A549 (cell line): ENCODE measurements around the gene MAOB. TPM values are rescaled to one million over a fixed set of nuclear protein-coding genes. Genes with fewer than 3 reads are reported as not detected.

Experiments
- ATAC-seq, 2 experiments: fragments of 200-7000 bp in 1 of 2; fragments of >200 bp in 1 of 2; cut with Nextera tagmentation in 1 of 2; cut with Tn5 transposase in 1 of 2; 3 replicates each; pipeline versions ENCODE4 v1.8.0 to v1.9.1; 2018 to 2020; ENCODE audit warnings: mild to moderate bottlenecking in 1 of 2, moderate library complexity in 1 of 2
- CTCF ChIA-PET: fragments of 300-600 bp; sonication (Branson Sonifier 250); formaldehyde crosslinking; extraction: SDS; loops from one replicate; lab custom pipeline; 2021; ENCODE audit warnings: antibody characterized with exemption, inconsistent platforms; lab: Yijun Ruan, JAX
- POLR2A ChIA-PET: fragments of 350-600 bp; formaldehyde crosslinking; extraction: SDS; loops from one replicate; lab custom pipeline; 2021; ENCODE audit warnings: antibody characterized with exemption, inconsistent platforms; lab: Yijun Ruan, JAX
- DNase-seq, 2 experiments: peaks; one replicate each; pipeline versions ENCODE4 v3.0.0 to v3.0.0-alpha.2; 2011 to 2016; ENCODE audit warnings: low read depth in 1 of 2, low spot score in 1 of 2
- FAIRE-seq: peaks from 2 replicates; lab custom pipeline; 2011; peaks lifted over from hg19 to GRCh38; lab: Jason Lieb, UNC
- H3K27ac ChIP-seq, 2 experiments: fragments of >200 bp; sonication (Bioruptor Twin); formaldehyde crosslinking; 3 replicates each; pipeline ENCODE4 v1.5.1; 2016 to 2017
- H3K4me1 ChIP-seq: fragments of >200 bp; sonication (Bioruptor Twin); formaldehyde crosslinking; 3 replicates; pipeline ENCODE4 v1.6.1; 2016
- H3K4me2 ChIP-seq: fragments of >200 bp; sonication (Bioruptor Twin); formaldehyde crosslinking; 3 replicates; pipeline ENCODE4 v1.6.1; 2016
- H3K4me3 ChIP-seq: fragments of >200 bp; sonication (Bioruptor Twin); formaldehyde crosslinking; 3 replicates; pipeline ENCODE4 v1.5.1; 2016
- H3K9me3 ChIP-seq: fragments of >200 bp; sonication (Bioruptor Twin); formaldehyde crosslinking; 3 replicates; pipeline ENCODE4 v1.6.1; 2016
- BHLHE40 ChIP-seq: IDR thresholded peaks from 2 replicates; pipeline ENCODE4 v1.6.1; 2012; ENCODE audit warnings: low read depth, low read length, inconsistent platforms
- CBX8 ChIP-seq: fragments of 200-600 bp; sonication (generic); IDR thresholded peaks from 2 replicates; pipeline ENCODE4 v1.6.1; 2016
- GATA3 ChIP-seq: IDR thresholded peaks from 2 replicates; pipeline ENCODE4 v1.6.1; 2012; ENCODE audit warnings: borderline replicate concordance
- HOXB5 ChIP-seq: fragments of 250-450 bp; sonication (Bioruptor Pico); IDR thresholded peaks from 2 replicates; pipeline ENCODE4 v1.5.0; 2020; ENCODE audit warnings: mild to moderate bottlenecking, moderate library complexity
- MAFK ChIP-seq: fragments of 450-650 bp; IDR thresholded peaks from 2 replicates; pipeline ENCODE4 v1.6.1; 2014; ENCODE audit not compliant: partially characterized antibody
- NFE2L2 ChIP-seq: fragments of 150-350 bp; conservative IDR thresholded peaks from 2 replicates; pipeline ENCODE4 v1.6.1; 2014; ENCODE audit warnings: low read length
- NPAS2 ChIP-seq: fragments of 250-450 bp; sonication (Bioruptor Pico); IDR thresholded peaks from 2 replicates; pipeline ENCODE4 v1.8.0; 2022; ENCODE audit warnings: mild to moderate bottlenecking, moderate library complexity, borderline replicate concordance
- PHF8 ChIP-seq: fragments of 200-600 bp; sonication (generic); IDR thresholded peaks from 2 replicates; pipeline ENCODE4 v1.6.1; 2016; ENCODE audit warnings: low read depth, mild to moderate bottlenecking, antibody characterized with exemption, moderate library complexity, borderline replicate concordance
- POLR2A ChIP-seq: IDR thresholded peaks from 2 replicates; pipeline ENCODE4 v1.6.1; 2012; ENCODE audit warnings: mild to moderate bottlenecking, low read length
- SMC3 ChIP-seq: fragments of >200 bp; sonication (Bioruptor Twin); formaldehyde crosslinking; IDR thresholded peaks from 3 replicates; pipeline ENCODE4 v1.6.1; 2018; ENCODE audit warnings: inconsistent platforms
- SREBF2 ChIP-seq: fragments of 450-650 bp; IDR thresholded peaks from 2 replicates; pipeline ENCODE4 v1.6.1; 2014; ENCODE audit warnings: mild to moderate bottlenecking, moderate library complexity
- ZC3H11A ChIP-seq: fragments of 450-650 bp; IDR thresholded peaks from 2 replicates; pipeline ENCODE4 v1.6.1; 2014; ENCODE audit warnings: antibody characterized with exemption, mild to moderate bottlenecking
- ZNF302 ChIP-seq: fragments of 250-450 bp; sonication (Bioruptor Pico); IDR thresholded peaks from 2 replicates; pipeline ENCODE4 v1.9.0; 2021; ENCODE audit warnings: inconsistent platforms, mild to moderate bottlenecking, moderate library complexity
- WGBS: methylation state at CpG from one replicate; pipeline ENCODE4 v1.1.6; 2017; ENCODE audit errors: missing lambda C conversion rate; 5-methylcytosine and 5-hydroxymethylcytosine counted together
- polyA plus RNA-seq, 4 experiments: library from polyadenylated mRNA; depleted of rRNA in 3 of 4; stranded (reverse); fragments of >200 nt; fragmentation: RNase III in 1 of 4; extraction: RNeasy Plus Mini Kit Qiagen cat#74134 plus additional on column Dnase treatment in 1 of 4; gene quantifications; 2 replicates in 3 of 4; 3 replicates in 1 of 4; pipeline ENCODE4 v1.2.3, GENCODE V29; 2011 to 2017
- TF ChIP-seq, protein P1 (sequence below): IDR thresholded peaks from 2 replicates; pipeline ENCODE4 v1.6.1; 2012; ENCODE audit warnings: low read depth, borderline replicate concordance
- TF ChIP-seq, protein P2 (sequence below): IDR thresholded peaks from 2 replicates; pipeline ENCODE4 v1.6.1; 2012

The MAOB gene
- polyA plus RNA-seq, 2 of the 4 experiments (the other 2 are of a cell fraction): 0.05 to 0.35 TPM

DNA sequence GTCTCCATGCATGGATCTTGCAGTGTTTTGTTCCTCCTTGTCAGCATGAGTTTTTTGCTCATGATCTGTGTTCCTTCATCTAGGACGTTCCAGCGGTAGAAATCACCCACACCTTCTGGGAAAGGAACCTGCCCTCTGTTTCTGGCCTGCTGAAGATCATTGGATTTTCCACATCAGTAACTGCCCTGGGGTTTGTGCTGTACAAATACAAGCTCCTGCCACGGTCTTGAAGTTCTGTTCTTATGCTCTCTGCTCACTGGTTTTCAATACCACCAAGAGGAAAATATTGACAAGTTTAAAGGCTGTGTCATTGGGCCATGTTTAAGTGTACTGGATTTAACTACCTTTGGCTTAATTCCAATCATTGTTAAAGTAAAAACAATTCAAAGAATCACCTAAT is 138.0 kb downstream of the MAOB start:
- no peaks in the 10 kb centered on the region for H3K4me1 ChIP-seq
- CTCF ChIA-PET: interaction anchor here (1.2 kb wide), 1 partner anchor 185 kb away, joined by 3 read pairs; no protein-coding TSS in a partner anchor
- no peaks in the 10 kb centered on the region for H3K9me3 ChIP-seq
- no peak overlapping the region for H3K27ac ChIP-seq
- DNase-seq (no peak), FAIRE-seq (no peak), ATAC-seq (no peak)
- no peak overlapping the region for H3K4me2 ChIP-seq
- WGBS: 63% methylated on average over 3 of the region's 3 CpGs
- no peak for TF ChIP-seq MAFK
- TF ChIP-seq SREBF2: no peak
- no peak for TF ChIP-seq GATA3
- no peak for TF ChIP-seq POLR2A
- no peak for TF ChIP-seq CBX8
- TF ChIP-seq SMC3: no peak
- TF ChIP-seq, protein P1, sequence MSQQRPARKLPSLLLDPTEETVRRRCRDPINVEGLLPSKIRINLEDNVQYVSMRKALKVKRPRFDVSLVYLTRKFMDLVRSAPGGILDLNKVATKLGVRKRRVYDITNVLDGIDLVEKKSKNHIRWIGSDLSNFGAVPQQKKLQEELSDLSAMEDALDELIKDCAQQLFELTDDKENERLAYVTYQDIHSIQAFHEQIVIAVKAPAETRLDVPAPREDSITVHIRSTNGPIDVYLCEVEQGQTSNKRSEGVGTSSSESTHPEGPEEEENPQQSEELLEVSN: no peak
- TF ChIP-seq HOXB5 (CRISPR knock-in tag): no peak
- TF ChIP-seq BHLHE40: no peak
- POLR2A ChIA-PET: no interaction called here
- no peak overlapping the region for H3K4me3 ChIP-seq

DNA sequence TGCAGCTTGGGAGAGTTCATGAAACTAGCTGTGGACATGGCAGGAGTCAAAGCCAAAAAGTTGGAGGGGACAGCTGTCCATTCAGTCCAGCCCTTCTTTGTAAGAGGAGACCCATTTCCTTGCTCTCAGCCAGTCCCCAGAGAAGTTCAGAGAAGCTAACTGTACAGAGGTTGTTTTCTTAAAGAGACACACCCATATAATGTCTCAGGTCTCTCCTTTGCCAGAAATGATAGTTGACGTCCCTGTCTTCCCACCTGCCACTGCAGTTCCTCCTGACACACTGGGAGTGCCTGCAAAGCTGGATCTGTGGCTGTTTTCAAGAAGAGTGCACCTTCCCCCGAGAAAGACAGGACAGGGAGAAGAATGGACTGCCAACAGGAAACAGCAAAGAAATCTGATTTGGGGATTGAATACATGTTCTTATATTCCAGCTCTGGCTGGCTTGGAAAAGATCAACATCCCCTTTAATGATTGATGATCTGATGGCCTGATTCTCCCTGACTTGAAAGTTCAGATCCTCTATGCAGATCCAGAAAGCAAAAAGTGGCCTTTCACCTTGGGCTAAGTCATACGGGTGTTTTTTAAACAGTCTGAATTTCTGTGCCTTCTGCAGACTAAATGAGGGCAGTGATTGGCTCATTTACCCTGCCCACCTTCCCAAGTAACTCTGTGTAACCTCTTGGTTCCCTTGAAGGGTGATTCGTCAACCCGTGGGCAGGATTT is 139.0 kb downstream of the MAOB start:
- H3K4me3 ChIP-seq: no peak overlapping the region
- H3K9me3 ChIP-seq: no peaks in the 10 kb centered on the region
- no peaks in the 10 kb centered on the region for H3K4me1 ChIP-seq
- CTCF ChIA-PET: interaction anchor here (0.6 to 0.9 kb wide), 2 partner anchors 186 to 769 kb away, joined by 3 read pairs; no protein-coding TSS in a partner anchor
- no peak overlapping the region for H3K4me2 ChIP-seq
- POLR2A ChIA-PET: no interaction called here
- DNase-seq (no peak), ATAC-seq (no peak), FAIRE-seq (peak; percentile 32)
- H3K27ac ChIP-seq: no peak overlapping the region
- WGBS: 62% methylated on average over 5 of the region's 5 CpGs
- TF ChIP-seq, protein P2, sequence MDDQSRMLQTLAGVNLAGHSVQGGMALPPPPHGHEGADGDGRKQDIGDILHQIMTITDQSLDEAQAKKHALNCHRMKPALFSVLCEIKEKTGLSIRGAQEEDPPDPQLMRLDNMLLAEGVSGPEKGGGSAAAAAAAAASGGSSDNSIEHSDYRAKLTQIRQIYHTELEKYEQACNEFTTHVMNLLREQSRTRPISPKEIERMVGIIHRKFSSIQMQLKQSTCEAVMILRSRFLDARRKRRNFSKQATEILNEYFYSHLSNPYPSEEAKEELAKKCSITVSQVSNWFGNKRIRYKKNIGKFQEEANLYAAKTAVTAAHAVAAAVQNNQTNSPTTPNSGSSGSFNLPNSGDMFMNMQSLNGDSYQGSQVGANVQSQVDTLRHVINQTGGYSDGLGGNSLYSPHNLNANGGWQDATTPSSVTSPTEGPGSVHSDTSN: no peak
- TF ChIP-seq NPAS2 (CRISPR knock-in tag) (no peak), NFE2L2 (no peak), ZNF302 (no peak), ZC3H11A (no peak), BHLHE40 (no peak)

DNA sequence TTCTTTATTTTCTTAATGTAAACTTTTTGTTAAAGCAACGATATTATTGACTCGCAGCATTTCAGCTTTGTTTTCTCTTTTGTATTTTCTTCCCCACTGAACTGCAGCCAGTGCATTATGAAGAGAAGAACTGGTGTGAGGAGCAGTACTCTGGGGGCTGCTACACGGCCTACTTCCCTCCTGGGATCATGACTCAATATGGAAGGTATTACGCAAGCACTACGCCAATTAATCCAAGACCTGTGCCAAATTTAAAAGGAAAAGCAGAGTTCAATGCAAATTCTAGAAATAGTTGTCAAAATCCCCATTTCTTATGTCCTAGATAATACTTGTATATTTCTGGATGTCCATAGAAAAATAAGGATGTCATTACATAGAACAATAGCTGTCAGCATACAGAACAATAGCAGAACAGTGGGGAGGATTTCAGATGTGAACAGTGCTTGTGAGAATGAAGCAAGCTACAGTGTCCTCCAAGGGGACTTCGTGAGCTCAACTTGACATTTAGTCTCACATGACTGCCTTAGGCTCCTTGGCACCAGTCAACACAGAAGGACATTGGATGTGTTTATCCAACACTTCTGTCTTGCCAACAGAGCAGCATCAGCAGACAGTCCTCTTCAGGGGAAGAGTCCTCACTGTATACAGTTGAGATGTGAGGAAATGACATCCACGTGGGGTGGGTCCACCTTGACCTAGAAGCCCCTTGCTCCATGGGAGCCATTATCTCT is 140.2 kb downstream of the MAOB start:
- ATAC-seq: no peak
- Histone ChIP-seq H3K4me1 (no peaks in the 10 kb centered on the region), H3K4me2 (no peak overlapping the region), H3K4me3 (no peak overlapping the region), H3K9me3 (no peaks in the 10 kb centered on the region), H3K27ac (no peak overlapping the region)
- WGBS: 40% methylated on average over 7 of the region's 7 CpGs
- POLR2A ChIA-PET: no interaction called here
- CTCF ChIA-PET: interaction anchor here (0.7 to 1.4 kb wide), 3 partner anchors 8 to 31 kb away, joined by 3 to 4 read pairs (median 4); no protein-coding TSS in a partner anchor
- no peak for FAIRE-seq
- TF ChIP-seq MAFK (no peak), GATA3 (no peak)
- no peak for DNase-seq

DNA sequence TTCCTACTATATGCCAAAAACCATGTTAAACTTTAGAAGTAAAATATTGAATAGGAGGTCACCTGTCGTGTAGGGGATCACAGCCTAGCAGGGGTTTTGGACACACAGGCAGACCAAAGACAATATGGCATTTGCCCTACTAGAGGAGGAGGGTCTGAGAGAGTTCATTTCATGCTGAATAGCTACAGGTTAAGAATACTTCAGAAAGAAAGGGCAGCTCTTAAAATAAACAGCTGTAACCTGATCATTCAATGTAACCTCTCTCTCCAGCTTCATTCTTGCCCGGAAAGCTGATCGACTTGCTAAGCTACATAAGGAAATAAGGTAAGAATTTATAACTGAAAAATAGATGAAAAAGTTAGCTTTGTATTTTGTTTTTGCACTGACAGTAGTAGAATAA is 146.3 kb downstream of the MAOB start:
- FAIRE-seq: no peak
- DNase-seq: no peak
- CTCF ChIA-PET: interaction anchor here (0.6 to 2.7 kb wide), 2 partner anchors 15 to 79 kb away, joined by 6 to 12 read pairs; no protein-coding TSS in a partner anchor
- POLR2A ChIA-PET: no interaction called here
- H3K4me1 ChIP-seq: no peaks in the 10 kb centered on the region
- ATAC-seq: no peak
- no peak overlapping the region for H3K4me3 ChIP-seq
- H3K9me3 ChIP-seq: no peaks in the 10 kb centered on the region
- 63% methylated on average over 3 of the region's 3 CpGs for WGBS
- TF ChIP-seq PHF8: no peak
- H3K4me2 ChIP-seq: no peak overlapping the region
- no peak overlapping the region for H3K27ac ChIP-seq
